Kidney glomerular epithelial cell (primary cell): ENCODE data around the gene MAP1B.
A peak's percentile ranks its signal among the peaks of the same experiment; 100 is the strongest.

ENCODE experiments used
- DNase-seq: peaks from one replicate; lab custom pipeline; 2025; lab: John Stamatoyannopoulos, UW

The MAP1B gene

DNA sequence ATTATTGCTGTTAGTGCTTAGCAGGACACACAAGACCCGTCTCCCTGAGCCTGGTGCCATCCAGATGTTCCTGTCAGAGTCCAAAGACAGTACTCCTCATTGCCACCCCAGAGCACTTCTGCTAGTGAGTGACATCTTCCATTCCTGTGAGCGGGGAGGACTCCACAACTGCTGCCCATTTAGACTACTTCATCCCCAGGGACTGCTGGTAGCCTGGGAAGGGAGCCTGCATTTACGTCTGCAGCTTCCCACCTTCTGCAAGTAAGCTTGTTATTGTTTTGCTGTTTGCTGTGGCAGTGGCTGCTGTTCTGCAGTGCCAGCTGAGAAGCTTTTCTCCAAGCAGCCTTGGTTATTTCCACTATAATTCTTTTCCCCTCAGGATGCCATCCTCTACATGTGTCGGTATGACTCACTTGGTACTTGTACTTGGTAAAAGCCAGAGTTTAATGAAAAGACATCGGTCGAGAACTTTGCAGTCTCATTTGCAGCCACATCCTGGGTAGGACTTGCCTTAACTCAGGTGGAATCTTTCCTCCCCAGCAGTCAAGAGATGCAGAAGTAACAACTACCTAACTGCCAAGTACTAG is 10.6 kb upstream of the MAP1B start:
- no peak for DNase-seq

DNA sequence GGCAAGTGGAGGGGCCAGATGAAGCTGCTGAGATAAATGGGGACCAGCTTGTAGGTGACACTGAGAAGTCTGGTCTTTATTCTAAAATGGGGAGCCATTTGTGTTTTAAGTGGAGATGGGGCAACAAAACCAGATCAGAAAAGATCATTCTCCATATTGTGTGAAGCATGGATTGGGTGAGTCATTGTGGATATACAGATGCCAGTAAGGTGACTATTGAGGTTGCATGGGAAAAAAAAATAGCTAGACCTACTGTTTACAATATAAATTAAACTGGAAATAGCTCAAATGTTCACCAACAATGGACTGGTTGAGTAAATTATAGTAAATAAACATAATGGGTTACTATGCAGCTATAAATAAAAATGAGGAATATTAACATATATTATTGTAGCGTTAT is 5.4 kb upstream of the MAP1B start:
- DNase-seq = no peak

DNA sequence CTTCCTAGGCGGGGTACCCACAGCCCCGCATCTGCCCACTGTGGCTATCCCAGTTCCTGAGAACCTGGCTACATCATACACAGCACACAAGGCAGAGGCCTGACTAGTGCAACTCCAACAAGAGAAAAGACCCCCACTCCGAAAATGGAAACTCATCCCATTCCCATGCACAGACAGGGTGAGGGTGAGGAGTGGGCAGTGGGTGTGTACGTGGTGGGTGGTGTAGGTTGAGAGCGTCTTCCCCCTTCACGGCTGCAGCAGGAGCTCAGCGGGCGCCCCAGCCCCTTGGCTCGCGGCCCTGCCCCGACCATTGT is 501 bp upstream of the MAP1B start:
- DNase-seq = no peak

DNA sequence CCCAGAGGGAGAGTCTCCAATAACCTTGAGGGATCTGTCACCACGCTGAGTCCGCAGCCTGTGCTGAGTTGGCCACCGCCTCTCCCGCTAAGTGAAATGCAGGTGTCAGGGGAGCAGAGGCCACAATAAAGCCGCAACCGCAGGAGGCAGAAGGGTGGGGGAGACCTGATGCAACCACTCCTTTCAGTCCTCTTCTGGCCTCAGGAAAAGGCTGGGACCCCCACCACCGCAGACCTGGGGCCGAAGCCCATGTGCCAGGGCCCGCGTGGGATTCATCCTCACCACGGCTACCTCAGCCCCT is 576 bp downstream of the MAP1B start:
- no peak for DNase-seq

DNA sequence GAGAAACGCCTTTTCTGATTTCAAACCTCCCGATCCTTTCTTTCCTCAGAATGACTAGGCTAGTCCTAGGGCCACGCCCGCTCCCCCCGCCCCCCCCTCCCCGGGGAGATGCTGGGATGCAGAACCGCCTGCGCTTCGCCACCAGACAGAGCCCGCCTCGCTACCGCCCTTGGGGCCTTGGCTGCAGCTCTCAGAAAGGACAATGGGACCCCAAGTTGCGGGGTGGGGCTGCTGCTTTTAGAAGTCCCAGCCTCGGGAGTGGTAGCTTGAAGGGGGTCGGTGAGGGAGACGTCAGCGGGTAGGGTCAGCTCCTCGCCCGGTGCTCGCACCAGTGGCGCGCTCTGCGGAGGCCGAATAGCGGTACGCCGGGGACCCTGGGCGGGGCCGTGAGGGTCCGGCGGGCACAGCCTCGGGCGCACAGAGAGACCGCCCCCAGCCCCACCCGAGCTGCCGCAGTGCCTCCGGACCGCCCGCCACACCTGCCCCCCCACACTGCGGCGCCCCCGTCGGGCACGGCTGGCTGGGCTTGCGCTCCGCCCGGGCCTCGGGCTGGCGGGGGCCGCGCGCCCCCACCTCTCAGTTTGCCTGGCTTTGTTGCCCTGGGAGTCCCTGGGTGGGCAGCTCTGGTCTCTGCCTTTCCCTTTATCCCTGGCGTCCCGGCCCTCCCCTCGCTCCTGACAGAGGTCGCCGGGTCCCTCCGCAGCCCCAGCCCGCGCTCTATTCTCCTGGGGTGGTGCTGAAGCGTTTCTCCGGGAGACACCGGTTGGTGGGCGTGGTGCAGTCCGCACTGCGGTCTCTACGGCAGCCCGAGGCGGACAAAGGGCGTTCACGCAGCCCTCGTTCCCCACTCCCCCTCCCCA is 1.2 kb downstream of the MAP1B start:
- DNase-seq = peak; percentile 65

DNA sequence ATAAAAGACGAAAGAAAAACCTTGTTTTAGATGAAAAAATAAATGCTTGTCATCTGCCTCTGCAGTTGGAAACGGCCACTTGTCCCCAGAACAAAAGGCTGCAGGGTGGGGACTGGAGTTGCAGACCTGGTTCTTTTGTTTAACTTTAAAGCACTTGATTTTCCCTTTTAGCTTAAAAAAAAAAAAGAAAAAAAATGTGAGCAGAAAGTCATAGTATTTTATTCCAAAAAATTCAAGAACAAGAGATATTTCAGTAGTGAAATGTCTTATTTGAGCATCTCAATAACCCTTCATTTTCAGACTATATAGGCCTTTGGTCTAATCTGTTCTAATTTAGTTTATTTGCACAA is 1.8 kb downstream of the MAP1B start:
- no peak for DNase-seq

DNA sequence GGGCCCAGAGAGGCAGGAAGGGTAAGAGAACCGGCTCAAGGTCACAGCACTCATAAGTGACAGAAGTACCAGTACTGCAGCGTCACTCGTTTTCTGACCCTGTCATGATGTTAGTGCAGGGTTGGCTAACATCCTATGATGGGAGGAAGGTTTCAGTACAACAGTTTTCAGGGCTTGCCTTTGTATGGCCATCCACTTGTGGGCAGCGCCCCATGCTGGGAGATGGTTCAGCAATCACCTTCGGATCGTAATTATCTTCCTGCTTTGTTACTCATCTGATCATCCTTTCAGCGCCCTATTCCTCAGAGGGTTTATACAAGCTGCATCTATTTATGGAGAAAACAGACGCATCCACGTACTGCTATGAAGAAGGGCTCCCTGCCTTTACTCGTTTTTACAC is 2.4 kb downstream of the MAP1B start:
- peak; percentile 11 for DNase-seq

DNA sequence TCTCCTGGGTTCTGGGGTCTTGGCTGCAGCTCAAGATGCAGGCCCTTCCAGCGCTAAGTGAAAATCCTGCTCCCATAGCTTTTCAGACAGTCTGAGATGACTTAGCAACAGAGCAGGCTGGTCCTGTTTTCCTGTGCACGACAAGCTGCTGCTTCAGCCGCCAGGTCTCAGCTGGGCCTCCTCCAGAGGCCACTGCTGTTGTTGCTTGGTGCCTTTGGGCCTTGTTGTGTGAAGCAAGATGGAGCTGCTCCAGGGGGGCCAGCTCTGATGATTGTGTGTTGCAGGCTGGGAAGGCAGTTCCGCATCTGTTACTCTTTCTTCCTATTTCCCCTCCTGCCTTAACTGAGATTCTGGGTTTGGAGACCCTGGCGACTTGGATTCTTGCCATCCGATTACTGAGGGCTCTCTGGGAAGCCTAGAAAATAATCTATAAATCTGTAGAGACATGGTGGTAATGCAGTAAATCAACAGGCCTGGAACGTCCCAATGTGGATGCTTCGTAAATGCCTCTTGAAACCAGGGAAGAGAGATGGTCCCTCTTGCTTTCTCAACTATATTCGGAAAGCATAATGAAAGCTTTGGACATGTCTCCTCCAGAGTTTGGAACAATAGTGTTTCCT is 3.2 kb downstream of the MAP1B start:
- no peak for DNase-seq

DNA sequence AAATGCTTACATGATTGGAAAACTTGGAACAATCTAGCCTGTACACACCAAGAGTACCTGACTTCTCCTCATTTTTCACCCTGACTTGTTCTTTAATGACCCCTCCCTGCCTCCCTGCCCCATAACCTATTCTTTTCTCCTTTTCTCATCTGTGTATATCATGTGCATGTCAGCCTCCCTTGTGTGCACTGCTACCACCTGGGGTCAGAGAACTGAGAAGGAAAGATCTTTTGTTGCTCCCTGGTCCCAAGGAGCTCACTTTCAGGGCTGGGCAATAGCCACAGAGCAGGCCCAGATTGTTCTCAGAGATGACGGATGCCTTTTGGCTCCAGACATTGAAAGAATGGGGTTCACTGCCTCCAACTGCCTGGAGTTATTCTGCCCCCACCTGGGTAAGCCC is 5.1 kb downstream of the MAP1B start:
- DNase-seq = no peak

DNA sequence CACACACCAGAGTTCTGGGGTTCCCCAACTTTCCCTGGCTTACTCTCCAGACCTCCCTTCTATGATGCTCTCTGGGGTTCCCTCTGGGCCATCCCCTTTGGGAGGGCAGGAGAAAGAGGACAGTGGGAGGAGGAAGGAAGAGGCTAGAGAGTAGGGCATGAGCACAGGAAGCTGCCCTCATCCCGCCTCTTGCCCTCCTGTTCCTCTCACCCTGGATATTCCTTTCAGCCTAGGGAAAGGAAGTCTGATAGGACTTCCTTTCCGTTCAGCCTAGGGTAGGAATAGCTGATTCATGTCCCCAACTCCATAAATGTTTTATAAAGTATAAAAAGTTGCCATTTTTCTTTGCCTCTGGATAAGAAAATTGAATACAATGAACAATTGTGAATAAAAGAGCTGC is 7.4 kb downstream of the MAP1B start:
- no peak for DNase-seq

DNA sequence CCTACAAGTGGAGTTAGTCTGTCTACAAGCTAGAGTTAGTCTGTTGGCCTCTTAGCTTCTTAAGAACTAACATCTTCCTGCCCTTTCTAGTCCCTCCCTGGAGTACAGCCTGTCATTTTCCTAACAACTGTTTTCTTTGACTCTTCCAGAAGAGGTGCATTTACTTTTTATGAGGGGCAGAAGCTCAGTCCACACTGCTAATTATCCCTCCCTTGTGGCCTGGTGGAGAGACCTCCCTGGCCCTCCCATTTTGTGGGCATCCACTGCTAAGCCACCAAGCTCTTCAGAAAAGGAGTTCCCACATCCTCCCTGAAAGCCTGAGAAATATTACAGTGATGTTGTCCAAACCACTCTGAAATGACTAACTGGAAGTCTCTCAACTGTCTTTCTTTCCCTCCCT is 8.0 kb downstream of the MAP1B start:
- no peak for DNase-seq

DNA sequence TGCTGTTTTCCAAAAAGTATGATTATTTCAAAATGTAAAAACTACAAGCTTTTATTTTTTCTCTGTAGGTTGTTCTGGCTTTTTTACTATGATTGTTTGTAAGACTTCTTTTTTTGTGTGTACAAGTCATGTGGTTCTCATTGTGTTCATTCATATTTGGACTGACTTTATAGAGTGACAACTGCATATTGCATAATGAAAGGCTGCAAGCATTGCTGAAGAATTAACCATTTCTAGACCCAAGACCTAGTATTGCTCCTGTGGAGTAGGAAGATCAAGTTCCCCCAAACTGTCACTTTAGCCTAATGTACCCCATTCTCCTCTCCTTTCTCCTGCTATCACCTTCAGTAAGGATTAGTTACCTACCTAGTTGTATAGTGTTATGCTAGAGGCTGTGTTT is 10.0 kb downstream of the MAP1B start:
- no peak for DNase-seq

DNA sequence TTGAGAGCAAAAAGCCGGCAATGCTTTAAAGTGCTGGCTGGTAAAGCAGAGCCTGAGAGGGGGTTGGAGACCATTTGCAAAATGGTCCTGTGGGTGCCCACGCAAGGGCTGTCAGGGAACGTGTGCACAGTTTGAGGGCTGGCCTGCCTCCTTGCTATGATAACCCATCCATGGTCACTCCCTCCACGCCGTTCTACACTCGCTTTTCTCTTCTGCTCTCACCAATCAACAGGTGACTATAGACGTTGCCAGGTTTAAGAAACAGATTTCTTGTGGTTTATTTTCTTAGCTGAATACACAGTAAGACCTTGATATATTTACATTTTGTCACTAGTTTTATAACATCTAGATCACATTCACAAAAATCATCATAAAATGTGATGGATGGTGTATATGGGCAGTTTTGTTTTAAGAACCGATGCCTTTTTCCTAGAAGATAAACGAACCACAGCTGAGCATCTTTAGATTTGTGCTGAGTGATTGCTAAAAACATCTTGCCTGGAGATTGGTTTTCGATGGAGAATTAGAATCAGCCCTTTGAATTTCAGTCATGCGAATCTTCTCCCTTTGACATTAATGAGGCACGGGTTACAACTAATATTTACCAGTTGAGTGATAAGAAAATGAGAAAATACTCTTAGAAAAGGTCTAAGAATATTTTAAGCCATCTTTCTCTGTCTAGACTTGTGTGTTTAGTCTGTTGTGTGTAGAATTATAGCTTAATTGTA is 13.9 kb downstream of the MAP1B start:
- no peak for DNase-seq

DNA sequence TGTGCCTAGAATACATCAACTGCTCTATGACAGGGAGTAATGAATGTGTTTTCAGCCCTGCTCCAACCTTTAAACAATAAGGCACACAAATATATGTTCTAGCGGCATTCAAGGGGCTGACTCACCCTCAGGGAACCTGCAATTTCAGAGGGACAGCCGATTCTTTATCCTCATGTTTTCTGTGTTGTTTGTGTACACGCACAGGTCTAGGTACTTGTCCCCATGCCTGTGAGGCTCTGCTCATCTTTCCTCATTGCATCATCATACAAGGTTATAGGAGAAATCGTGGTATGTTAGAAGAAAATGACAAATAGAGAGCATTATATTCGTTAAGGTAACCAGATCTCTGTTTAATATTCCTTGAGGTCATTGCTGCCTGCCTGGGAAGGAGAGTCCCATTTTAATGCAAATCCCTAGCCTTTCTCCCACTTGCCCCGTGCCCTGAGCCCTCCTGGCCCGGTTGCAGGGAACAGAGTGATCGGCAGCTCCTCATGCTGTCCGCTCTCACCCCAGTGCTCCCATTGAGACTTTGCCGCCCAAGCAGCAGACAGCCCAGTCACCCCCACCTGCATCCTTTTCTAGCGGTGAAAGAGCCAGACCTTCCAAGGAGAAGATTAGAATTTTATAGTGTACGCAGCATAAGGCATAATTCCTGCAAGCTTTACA is 14.6 kb downstream of the MAP1B start:
- no peak for DNase-seq

DNA sequence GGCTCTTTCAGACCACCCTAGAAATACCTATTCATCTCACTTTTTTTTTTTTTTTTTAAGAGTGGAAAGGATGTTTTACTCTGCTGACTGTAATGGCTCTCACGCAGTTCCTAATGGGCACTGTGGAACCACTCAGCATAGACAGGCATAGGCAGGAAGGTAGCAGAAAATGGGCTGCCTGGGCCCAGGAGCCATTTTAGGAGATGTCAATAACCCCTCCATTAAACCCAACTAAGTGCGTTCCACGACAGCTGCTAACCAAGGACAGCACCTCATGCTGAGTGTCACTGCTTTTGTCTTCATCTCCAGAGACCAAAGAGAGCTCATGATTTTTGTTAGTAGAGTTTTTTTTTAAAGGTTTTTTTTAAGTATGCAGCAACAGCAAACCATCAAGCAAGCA is 15.3 kb downstream of the MAP1B start:
- no peak for DNase-seq

DNA sequence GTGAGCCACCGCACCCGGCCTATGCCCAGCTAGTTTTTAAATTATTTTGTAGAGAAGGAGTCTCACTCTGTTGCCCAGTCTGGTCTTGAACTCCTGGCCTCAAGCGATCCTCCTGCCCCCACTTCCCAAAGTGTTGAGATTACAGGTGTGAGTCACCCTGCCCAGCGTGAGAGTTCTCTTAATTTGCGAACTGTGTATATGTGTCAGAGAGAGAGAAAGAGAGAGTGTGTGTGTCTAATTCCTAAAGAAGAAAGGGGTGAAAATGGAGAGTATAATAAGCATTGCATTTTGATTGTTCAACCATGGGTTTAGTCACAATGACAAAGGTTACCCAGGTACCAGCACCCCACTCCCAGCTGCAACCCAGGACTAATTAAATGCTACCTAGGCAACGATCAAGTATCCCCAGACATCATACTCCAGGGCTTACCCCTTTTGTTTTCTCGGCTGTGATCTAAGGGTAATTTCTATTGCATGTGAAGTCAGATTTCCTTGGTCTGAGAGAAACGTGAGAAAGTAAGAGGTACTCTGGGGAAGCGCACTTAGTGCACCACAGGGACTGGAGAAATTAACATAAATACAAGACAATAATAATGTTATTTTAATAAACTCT is 16.6 kb downstream of the MAP1B start:
- DNase-seq = no peak

DNA sequence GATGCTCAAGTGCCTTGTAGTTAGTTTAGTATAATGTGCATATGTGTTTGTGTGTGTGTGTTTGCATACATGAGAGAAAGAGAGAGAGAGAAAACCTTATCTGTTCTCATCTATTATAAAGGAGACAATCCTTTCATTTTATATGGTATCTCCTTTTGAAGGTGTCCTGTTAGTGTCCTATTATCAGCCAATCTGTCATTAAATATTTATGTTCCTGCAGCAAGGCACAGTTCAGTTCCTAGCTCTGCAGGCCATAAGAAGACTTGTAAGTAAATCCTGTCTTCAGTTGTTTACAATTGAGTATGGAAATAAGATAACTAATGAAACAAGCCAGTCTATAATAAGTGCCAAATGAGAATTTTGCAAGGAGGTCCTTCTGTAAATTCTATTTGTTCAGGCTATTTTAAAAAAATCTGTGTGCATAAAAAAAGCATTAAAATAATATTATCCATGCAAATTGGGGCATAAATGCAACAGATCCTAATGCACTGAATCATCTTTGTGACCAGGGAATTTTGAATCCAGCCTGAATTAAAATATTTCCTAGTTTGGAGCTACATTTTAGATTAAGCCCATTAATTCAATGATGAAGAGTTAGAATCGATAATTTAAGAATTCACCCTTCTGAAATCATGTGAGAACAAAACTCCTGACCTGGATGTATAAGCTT is 18.1 kb downstream of the MAP1B start:
- DNase-seq = no peak

DNA sequence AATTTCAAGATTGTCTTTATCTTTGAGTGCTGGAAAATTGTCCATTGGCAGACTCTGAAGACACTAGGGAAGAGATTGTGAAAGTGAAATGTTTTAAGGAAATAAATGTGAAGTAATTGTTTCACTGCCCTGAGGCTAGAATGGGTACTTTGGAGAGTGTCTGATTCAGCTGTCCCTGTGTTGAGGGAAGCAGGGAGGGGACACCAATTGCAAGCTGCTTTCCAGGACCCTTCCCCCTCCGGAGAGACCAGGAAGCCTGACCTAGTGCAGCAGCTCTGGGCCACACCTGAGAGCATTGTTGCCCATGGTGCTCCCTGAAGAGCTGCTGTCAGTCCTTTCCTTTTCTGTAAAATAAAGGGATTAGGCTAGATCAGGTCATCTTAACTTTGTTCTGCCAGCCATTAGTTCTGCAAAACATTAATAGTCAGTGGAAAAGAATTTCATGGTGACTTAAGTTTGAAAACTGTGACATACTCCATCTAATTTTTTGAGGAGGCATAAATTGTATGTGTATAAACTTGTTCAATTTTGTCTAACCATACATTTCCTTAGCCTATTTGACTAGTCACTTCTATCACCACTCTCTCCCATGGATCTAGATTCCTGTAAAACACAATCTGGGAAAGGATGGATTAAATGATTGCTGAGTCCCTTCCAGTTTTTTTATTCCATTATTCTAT is 18.8 kb downstream of the MAP1B start:
- no peak for DNase-seq

DNA sequence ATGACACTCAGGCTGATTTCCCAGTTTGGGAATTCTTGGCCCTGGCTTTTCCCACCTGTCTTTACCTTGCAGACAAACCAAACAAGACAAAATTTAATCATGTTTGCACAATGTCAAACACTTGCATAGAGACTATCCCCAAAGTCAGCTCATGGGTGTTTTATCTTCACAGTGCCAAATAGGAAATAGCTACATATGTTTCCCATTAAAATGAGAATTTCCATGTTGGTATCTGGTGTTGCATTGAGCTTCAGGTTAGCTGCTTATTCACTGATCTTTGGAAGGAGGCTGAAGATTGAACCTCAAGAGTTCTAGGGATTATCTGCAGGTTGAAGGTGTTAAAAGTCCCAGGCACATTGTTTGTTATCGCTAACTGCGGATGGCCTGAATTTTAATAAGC is 19.5 kb downstream of the MAP1B start:
- no peak for DNase-seq

DNA sequence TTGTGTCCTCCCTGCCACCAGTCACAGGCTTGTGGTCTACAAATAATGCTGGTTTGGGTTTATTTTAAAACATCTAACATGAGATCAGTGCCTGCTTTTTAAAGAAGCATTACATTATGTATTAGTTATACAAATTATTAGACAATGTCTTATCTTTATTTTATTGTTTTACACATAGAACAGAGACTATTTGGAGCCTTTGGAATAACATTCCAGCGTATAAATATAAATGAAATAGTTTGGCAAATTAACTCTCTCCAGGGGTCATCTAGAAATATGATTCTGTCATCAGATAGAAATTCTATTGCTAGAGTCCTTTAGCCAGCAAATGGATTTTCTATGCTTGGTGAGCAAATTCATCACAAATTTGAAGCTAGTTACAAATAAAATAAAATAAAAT is 22.4 kb downstream of the MAP1B start:
- no peak for DNase-seq

DNA sequence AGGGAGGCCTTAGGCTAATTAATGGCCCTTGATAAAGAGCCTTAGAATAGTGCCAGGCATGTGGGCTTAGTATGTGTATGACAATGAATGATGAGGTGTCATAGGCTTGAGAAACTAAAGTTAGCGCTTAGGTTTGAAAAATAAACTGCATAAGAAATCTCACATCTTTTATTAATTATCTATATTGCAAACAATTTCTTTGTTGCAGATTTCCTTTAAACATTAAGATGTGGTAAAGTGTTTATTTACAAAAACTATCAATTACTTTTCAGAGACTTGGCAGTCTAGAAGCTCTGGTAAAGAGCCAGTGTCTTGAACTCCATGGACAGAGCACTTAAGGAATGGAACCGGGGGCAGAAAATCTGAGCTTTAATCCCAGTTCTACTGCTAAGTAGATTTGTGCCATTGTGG is 23.1 kb downstream of the MAP1B start:
- no peak for DNase-seq
